H9 (cell line): ENCODE measurements around the gene CEMIP2. TPM values are rescaled to one million over a fixed set of nuclear protein-coding genes. Genes with fewer than 3 reads are reported as not detected.

Source experiments
- DNase-seq: peaks from one replicate; pipeline ENCODE4 v3.0.0-alpha.2; 2017
- H2AFZ ChIP-seq: one replicate; pipeline ENCODE4 v1.6.1; 2013; ENCODE audit warnings: mild to moderate bottlenecking, low read length, control low read depth, moderate library complexity
- H2AK5ac ChIP-seq: 2 replicates; pipeline ENCODE4 v1.6.1; 2013; ENCODE audit warnings: low read length, control low read depth, mixed read lengths; ENCODE audit not compliant: insufficient read length
- H2BK120ac ChIP-seq: one replicate; pipeline ENCODE4 v1.6.1; 2013; ENCODE audit warnings: low read depth, mild to moderate bottlenecking, low read length, control low read depth, inconsistent platforms; ENCODE audit not compliant: poor library complexity, severe bottlenecking
- H2BK12ac ChIP-seq: 2 replicates; pipeline ENCODE4 v1.6.1; 2013; ENCODE audit warnings: low read length, control low read depth, mixed read lengths, low read depth; ENCODE audit not compliant: insufficient read length
- H2BK15ac ChIP-seq: 2 replicates; pipeline ENCODE4 v1.6.1; 2013; ENCODE audit warnings: low read depth, low read length, control low read depth
- H2BK20ac ChIP-seq: one replicate; pipeline ENCODE4 v1.6.1; 2013; ENCODE audit warnings: low read depth, mild to moderate bottlenecking, low read length, control low read depth, inconsistent platforms; ENCODE audit not compliant: poor library complexity, severe bottlenecking
- H2BK5ac ChIP-seq: 2 replicates; pipeline ENCODE4 v1.6.1; 2013; ENCODE audit warnings: low read length, control low read depth, mixed read lengths; ENCODE audit not compliant: insufficient read length
- H3K14ac ChIP-seq: 2 replicates; pipeline ENCODE4 v1.6.1; 2013; ENCODE audit warnings: low read length, control low read depth; ENCODE audit not compliant: insufficient read depth
- H3K18ac ChIP-seq: 2 replicates; pipeline ENCODE4 v1.6.1; 2013; ENCODE audit warnings: low read depth, mild to moderate bottlenecking, mixed read lengths, low read length, control low read depth; ENCODE audit not compliant: insufficient read length
- H3K23ac ChIP-seq: 2 replicates; pipeline ENCODE4 v1.6.1; 2013; ENCODE audit warnings: low read length, control low read depth, mixed read lengths, low read depth; ENCODE audit not compliant: insufficient read length
- H3K23me2 ChIP-seq: 2 replicates; pipeline ENCODE4 v1.6.1; 2013; ENCODE audit warnings: low read depth, mild to moderate bottlenecking, mixed read lengths, low read length, control low read depth; ENCODE audit not compliant: insufficient read length, poor library complexity, severe bottlenecking
- H3K27ac ChIP-seq: 2 replicates; pipeline ENCODE4 v1.5.1; 2013; ENCODE audit warnings: low read length, control low read depth, mixed read lengths, low read depth; ENCODE audit not compliant: insufficient read length
- H3K27me3 ChIP-seq: 2 replicates; pipeline ENCODE4 v1.6.1; 2013; ENCODE audit warnings: low read length, control low read depth, inconsistent platforms; ENCODE audit not compliant: insufficient read depth
- H3K4ac ChIP-seq: 2 replicates; pipeline ENCODE4 v1.6.1; 2013; ENCODE audit warnings: low read depth, mild to moderate bottlenecking, control low read depth, inconsistent platforms, low read length, moderate library complexity
- H3K4me1 ChIP-seq: 2 replicates; pipeline ENCODE4 v1.6.1; 2013; ENCODE audit warnings: low read length, control low read depth, inconsistent platforms; ENCODE audit not compliant: insufficient read depth
- H3K4me2 ChIP-seq: 2 replicates; pipeline ENCODE4 v1.6.1; 2013; ENCODE audit warnings: low read length, control low read depth, mixed read lengths; ENCODE audit not compliant: insufficient read length, insufficient read depth
- H3K56ac ChIP-seq: 2 replicates; pipeline ENCODE4 v1.6.1; 2013; ENCODE audit warnings: low read depth, mild to moderate bottlenecking, mixed read lengths, low read length, control low read depth; ENCODE audit not compliant: insufficient read length
- H3K79me1 ChIP-seq: 2 replicates; pipeline ENCODE4 v1.6.1; 2013; ENCODE audit warnings: low read depth, mild to moderate bottlenecking, moderate library complexity, low read length, control low read depth, inconsistent platforms; ENCODE audit not compliant: insufficient read depth, poor library complexity, severe bottlenecking
- H3K79me2 ChIP-seq: 2 replicates; pipeline ENCODE4 v1.6.1; 2013; ENCODE audit warnings: low read length, control low read depth, inconsistent platforms; ENCODE audit not compliant: insufficient read depth
- H3K9ac ChIP-seq: 2 replicates; pipeline ENCODE4 v1.6.1; 2013; ENCODE audit warnings: low read length, control low read depth, mixed read lengths; ENCODE audit not compliant: insufficient read length; ENCODE audit errors: extremely low read depth
- H3K9me3 ChIP-seq: one replicate; pipeline ENCODE4 v1.6.1; 2013; ENCODE audit warnings: low read depth, low read length, inconsistent platforms; ENCODE audit not compliant: control insufficient read depth
- H3T11ph ChIP-seq: one replicate; pipeline ENCODE4 v1.6.1; 2013; ENCODE audit warnings: mild to moderate bottlenecking, low read length, control low read depth, inconsistent platforms
- H4K20me1 ChIP-seq: one replicate; pipeline ENCODE4 v1.6.1; 2013; ENCODE audit not compliant: control insufficient read depth, insufficient read length, insufficient read depth
- H4K5ac ChIP-seq: 2 replicates; pipeline ENCODE4 v1.6.1; 2013; ENCODE audit warnings: low read depth, mild to moderate bottlenecking, mixed read lengths, low read length, control low read depth; ENCODE audit not compliant: insufficient read length
- H4K8ac ChIP-seq: replicated peaks from 2 replicates; pipeline ENCODE4 v1.6.1; 2013; ENCODE audit warnings: low read length, control low read depth, mixed read lengths, low read depth; ENCODE audit not compliant: insufficient read length
- H4K91ac ChIP-seq: 2 replicates; pipeline ENCODE4 v1.6.1; 2013; ENCODE audit warnings: low read depth, mild to moderate bottlenecking, moderate library complexity, mixed read lengths, low read length, control low read depth; ENCODE audit not compliant: insufficient read length
- H3K27ac Mint-ChIP-seq, 3 experiments: 2 replicates in 2 of 3; 3 replicates in 1 of 3; pipeline ENCODE4 v1.8.0; 2020 to 2021; ENCODE audit warnings: mixed read lengths in 3 of 3, mild to moderate bottlenecking in 1 of 3, moderate library complexity in 1 of 3
- H3K27me3 Mint-ChIP-seq: 2 replicates; pipeline ENCODE4 v1.8.0; 2021; ENCODE audit warnings: low read depth, mild to moderate bottlenecking, moderate library complexity, mixed read lengths
- H3K36me3 Mint-ChIP-seq, 3 experiments: 2 replicates in 2 of 3; 3 replicates in 1 of 3; pipeline ENCODE4 v1.8.0; 2020 to 2021; ENCODE audit warnings: low read depth in 3 of 3, mixed read lengths in 3 of 3; ENCODE audit not compliant: insufficient read depth in 1 of 3
- H3K4me1 Mint-ChIP-seq, 2 experiments: 2 replicates each; pipeline ENCODE4 v1.8.0; 2020; ENCODE audit warnings: mixed read lengths in 2 of 2
- H3K4me3 Mint-ChIP-seq, 2 experiments: 2 replicates in 1 of 2; 3 replicates in 1 of 2; pipeline ENCODE4 v1.8.0; 2020 to 2021; ENCODE audit warnings: mild to moderate bottlenecking in 2 of 2, mixed read lengths in 2 of 2, moderate library complexity in 1 of 2
- H3K9me3 Mint-ChIP-seq, 2 experiments: 2 replicates in 1 of 2; 3 replicates in 1 of 2; pipeline ENCODE4 v1.8.0; 2020; ENCODE audit warnings: mild to moderate bottlenecking in 2 of 2, mixed read lengths in 2 of 2, moderate library complexity in 1 of 2
- WGBS: extraction: QIAGEN DNeasy Blood & Tissue Kit; methylation state at CpG from one replicate; pipeline ENCODE4 v1.1.7; 2013; ENCODE audit warnings: missing lambda C conversion rate, low lambda C conversion rate, mixed read lengths; ENCODE audit not compliant: insufficient read length; ENCODE audit errors: extremely low coverage; 5-methylcytosine and 5-hydroxymethylcytosine counted together
- total RNA-seq: library from RNA; stranded (reverse); gene quantifications from 2 replicates; pipeline ENCODE4 v1.2.1, GENCODE V29; 2021
- TF ChIP-seq, protein P1 (sequence below): fragments of 200-600 bp; sonication (generic); conservative IDR thresholded peaks from 3 replicates; pipeline ENCODE4 v1.8.0; 2021; ENCODE audit warnings: antibody characterized with exemption, mild to moderate bottlenecking

Gene CEMIP2
- total RNA-seq, 1 experiment from 2014 or later: 77.2 TPM

DNA sequence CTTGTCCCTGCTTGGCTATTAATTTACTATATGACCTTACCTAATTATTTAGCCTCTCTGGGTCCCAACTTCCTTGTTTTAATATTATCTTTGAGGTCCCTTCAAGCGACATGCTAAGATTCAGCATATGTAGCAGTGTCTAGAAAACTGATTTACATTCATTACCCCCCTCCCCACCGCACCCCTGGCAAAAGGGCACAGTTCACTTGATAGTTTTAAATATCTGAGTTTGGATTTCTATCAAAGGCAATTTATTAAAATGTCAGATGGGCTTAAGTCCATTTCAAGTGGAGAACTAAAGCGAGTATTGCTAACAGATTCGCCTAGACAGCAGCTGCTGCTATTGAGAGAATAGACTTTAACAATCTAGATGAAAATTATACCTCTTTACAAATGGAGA is 3.9 kb downstream of the CEMIP2 start:
- Mint-ChIP-seq H3K27ac (no peak overlapping the region), H3K27me3 (no peaks in the 10 kb centered on the region), H3K4me1 (peaks cover 68 to 74% of the 10 kb centered on the region in 2 experiments), H3K4me3 (peak overlapping the region; percentile 8 to 40; a peak in 2 of 5 replicates), H3K36me3 (peaks cover 0 to 5% (median 2%) of the 10 kb centered on the region in 3 experiments; a peak in 2 of 7 replicates), H3K9me3 (no peaks in the 10 kb centered on the region; a peak in 1 of 5 replicates)
- no peak overlapping the region for H2BK120ac ChIP-seq
- H2AFZ ChIP-seq: no peak overlapping the region
- no peak overlapping the region for H2BK12ac ChIP-seq
- no peak overlapping the region for H2BK20ac ChIP-seq
- no CpG with 5 or more reads among the region's 4 CpGs for WGBS
- no peak overlapping the region for H2AK5ac ChIP-seq
- H3K56ac ChIP-seq: no peak overlapping the region
- no peak overlapping the region for H3K9ac ChIP-seq
- no peak overlapping the region for H2BK15ac ChIP-seq
- H4K91ac ChIP-seq: no peak overlapping the region
- no peak overlapping the region for H3K23ac ChIP-seq
- H3K27ac ChIP-seq: no peak overlapping the region
- TF ChIP-seq, protein P1, sequence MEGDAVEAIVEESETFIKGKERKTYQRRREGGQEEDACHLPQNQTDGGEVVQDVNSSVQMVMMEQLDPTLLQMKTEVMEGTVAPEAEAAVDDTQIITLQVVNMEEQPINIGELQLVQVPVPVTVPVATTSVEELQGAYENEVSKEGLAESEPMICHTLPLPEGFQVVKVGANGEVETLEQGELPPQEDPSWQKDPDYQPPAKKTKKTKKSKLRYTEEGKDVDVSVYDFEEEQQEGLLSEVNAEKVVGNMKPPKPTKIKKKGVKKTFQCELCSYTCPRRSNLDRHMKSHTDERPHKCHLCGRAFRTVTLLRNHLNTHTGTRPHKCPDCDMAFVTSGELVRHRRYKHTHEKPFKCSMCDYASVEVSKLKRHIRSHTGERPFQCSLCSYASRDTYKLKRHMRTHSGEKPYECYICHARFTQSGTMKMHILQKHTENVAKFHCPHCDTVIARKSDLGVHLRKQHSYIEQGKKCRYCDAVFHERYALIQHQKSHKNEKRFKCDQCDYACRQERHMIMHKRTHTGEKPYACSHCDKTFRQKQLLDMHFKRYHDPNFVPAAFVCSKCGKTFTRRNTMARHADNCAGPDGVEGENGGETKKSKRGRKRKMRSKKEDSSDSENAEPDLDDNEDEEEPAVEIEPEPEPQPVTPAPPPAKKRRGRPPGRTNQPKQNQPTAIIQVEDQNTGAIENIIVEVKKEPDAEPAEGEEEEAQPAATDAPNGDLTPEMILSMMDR: no peak
- H4K8ac ChIP-seq: no peak overlapping the region
- no peaks in the 10 kb centered on the region for H3K27me3 ChIP-seq
- no peak overlapping the region for H2BK5ac ChIP-seq
- H3K4ac ChIP-seq: no peak overlapping the region
- peaks cover 14% of the 10 kb centered on the region; the same call in 1 of the 2 replicates for H3K4me1 ChIP-seq
- DNase-seq: no peak
- H3K23me2 ChIP-seq: peaks cover 14% of the 10 kb centered on the region
- H3K79me1 ChIP-seq: no peaks in the 10 kb centered on the region
- no peaks in the 10 kb centered on the region for H3K9me3 ChIP-seq
- no peaks in the 10 kb centered on the region for H4K20me1 ChIP-seq
- H3T11ph ChIP-seq: no peak overlapping the region
- H3K14ac ChIP-seq: no peak overlapping the region
- no peak overlapping the region for H3K4me2 ChIP-seq
- no peak overlapping the region for H4K5ac ChIP-seq
- H3K79me2 ChIP-seq: peaks cover 9% of the 10 kb centered on the region; the same call in 1 of the 2 replicates
- no peak overlapping the region for H3K18ac ChIP-seq
